Measurements from ENCODE around the gene CFAP70.

DNA sequence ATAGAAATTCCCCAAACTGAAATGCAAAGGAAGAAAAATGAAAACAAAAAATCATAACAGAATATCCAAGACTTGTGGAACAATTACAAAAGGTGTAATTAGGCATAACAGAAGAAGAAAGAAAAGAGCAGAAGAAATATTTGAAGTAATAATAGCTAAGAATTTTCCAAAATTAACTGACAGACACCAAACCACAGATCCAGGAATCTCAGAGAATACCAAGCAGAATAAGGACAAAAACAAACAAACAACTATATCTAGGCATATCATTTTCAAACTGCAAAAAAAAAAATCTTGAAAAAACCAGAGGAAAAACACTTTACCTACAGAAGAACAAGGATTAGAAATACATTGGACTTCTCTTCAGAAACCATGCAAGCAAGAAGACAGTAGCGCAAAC is 25.5 kb downstream of the CFAP70 start:
- TF ChIP-seq, protein P1, sequence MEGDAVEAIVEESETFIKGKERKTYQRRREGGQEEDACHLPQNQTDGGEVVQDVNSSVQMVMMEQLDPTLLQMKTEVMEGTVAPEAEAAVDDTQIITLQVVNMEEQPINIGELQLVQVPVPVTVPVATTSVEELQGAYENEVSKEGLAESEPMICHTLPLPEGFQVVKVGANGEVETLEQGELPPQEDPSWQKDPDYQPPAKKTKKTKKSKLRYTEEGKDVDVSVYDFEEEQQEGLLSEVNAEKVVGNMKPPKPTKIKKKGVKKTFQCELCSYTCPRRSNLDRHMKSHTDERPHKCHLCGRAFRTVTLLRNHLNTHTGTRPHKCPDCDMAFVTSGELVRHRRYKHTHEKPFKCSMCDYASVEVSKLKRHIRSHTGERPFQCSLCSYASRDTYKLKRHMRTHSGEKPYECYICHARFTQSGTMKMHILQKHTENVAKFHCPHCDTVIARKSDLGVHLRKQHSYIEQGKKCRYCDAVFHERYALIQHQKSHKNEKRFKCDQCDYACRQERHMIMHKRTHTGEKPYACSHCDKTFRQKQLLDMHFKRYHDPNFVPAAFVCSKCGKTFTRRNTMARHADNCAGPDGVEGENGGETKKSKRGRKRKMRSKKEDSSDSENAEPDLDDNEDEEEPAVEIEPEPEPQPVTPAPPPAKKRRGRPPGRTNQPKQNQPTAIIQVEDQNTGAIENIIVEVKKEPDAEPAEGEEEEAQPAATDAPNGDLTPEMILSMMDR (IDR thresholded peaks at IDR 0.05) = no peak
- TF ChIP-seq EP300 (IDR thresholded peaks at IDR 0.05) = no peak

Measured in gastroesophageal sphincter (tissue), 3 donors.